DMS79 (cell line): ENCODE measurements around the gene FBXO48.
A peak's percentile ranks its signal among the peaks of the same experiment; 100 is the strongest.
"Not testable (repeated sequence)": the region's sequence is repeated elsewhere in the genome, so short reads cannot be mapped to it uniquely, and the experiment has no call there.

ENCODE experiments used
- DNase-seq: peaks from one replicate; lab custom pipeline; 2025; lab: John Stamatoyannopoulos, UW

Gene FBXO48

GRCh38 chr2:68467077-68467960 lies at the start of gene FBXO48, which contains the start of gene APLF:
Gene FBXO48, minus strand, starts transcription at chr2:68467294. Its CDS starts 2,149 bp downstream, at chr2:68465145.
Gene APLF, plus strand, starts transcription at chr2:68467585. Its CDS starts 147 bp downstream, at chr2:68467732.
- DNase-seq, result peak; percentile 98

- no peak for DNase-seq
These were observed 49.2 kb upstream of the FBXO48 start for GRCh38 chr2:68516051-68516955.

- DNase-seq, result no peak
These were observed 47.3 kb upstream of the FBXO48 start for GRCh38 chr2:68514316-68514929.

GRCh38 chr2:68512966-68513365 lies 45.9 kb upstream of the FBXO48 start:
- no peak for DNase-seq

- no peak for DNase-seq
These were observed 45.2 kb upstream of the FBXO48 start for GRCh38 chr2:68512326-68512725.

GRCh38 chr2:68506170-68506569 lies 39.1 kb upstream of the FBXO48 start:
- DNase-seq, result no peak

- DNase-seq, result no peak
These were observed 38.6 kb upstream of the FBXO48 start for GRCh38 chr2:68505603-68506159.

GRCh38 chr2:68501768-68502167 lies 34.7 kb upstream of the FBXO48 start:
- no peak for DNase-seq

- no peak for DNase-seq
These were observed 33.6 kb upstream of the FBXO48 start for GRCh38 chr2:68500649-68501048.

GRCh38 chr2:68499133-68499532 lies 32.0 kb upstream of the FBXO48 start:
- DNase-seq, result no peak

GRCh38 chr2:68491582-68491981 lies 24.5 kb upstream of the FBXO48 start:
- DNase-seq, result no peak

- DNase-seq, result no peak
These were observed 22.2 kb upstream of the FBXO48 start for GRCh38 chr2:68489282-68489681.

GRCh38 chr2:68488605-68489004 lies 21.5 kb upstream of the FBXO48 start:
- not testable (repeated sequence) for DNase-seq

GRCh38 chr2:68487773-68488355 lies 20.8 kb upstream of the FBXO48 start:
- no peak for DNase-seq

GRCh38 chr2:68483011-68483410 lies 15.9 kb upstream of the FBXO48 start:
- no peak for DNase-seq

GRCh38 chr2:68482296-68482820 lies 15.3 kb upstream of the FBXO48 start:
- no peak for DNase-seq

- DNase-seq, result no peak
These were observed 11.6 kb upstream of the FBXO48 start for GRCh38 chr2:68478688-68479087.

- no peak for DNase-seq
These were observed 9.4 kb upstream of the FBXO48 start for GRCh38 chr2:68476454-68476853.

- no peak for DNase-seq
These were observed 8.5 kb upstream of the FBXO48 start for GRCh38 chr2:68475576-68475975.

- no peak for DNase-seq
These were observed 8.0 kb upstream of the FBXO48 start for GRCh38 chr2:68475110-68475509.

GRCh38 chr2:68472796-68473414 lies 5.8 kb upstream of the FBXO48 start:
- DNase-seq, result no peak
